GM12878 (cell line): Measurements from ENCODE around the gene TRMU. TPM values are rescaled to one million over a fixed set of nuclear protein-coding genes. Genes with fewer than 3 reads are reported as not detected.

Source experiments
- ATAC-seq: fragments of 200-7000 bp; cut with Tn5 transposase; 3 replicates; pipeline ENCODE4 v1.9.1; 2020; ENCODE audit warnings: mild to moderate bottlenecking, moderate library complexity
- BruUV-seq: library from RNA; stranded (reverse); fragments of 400-500 nt; replicated peaks from 2 replicates; lab custom pipeline; 2021; lab: Mats Ljungman, UMichigan
- CTCF ChIA-PET: fragments of 300-600 bp; sonication (Branson Sonifier 250); formaldehyde crosslinking; extraction: SDS; loops from one replicate; lab custom pipeline; 2021; ENCODE audit warnings: inconsistent platforms; lab: Yijun Ruan, JAX
- POLR2A ChIA-PET: fragments of 350-600 bp; formaldehyde crosslinking; extraction: SDS; loops from one replicate; lab custom pipeline; 2021; ENCODE audit warnings: inconsistent platforms; lab: Charles Lee
- RAD21 ChIA-PET: fragments of 300-600 bp; sonication (Branson Sonifier 250); formaldehyde crosslinking; loops from one replicate; lab custom pipeline; 2023; ENCODE audit warnings: antibody characterized with exemption; ENCODE audit not compliant: unreplicated experiment; lab: Charles Lee
- SMC1A ChIA-PET: fragments of 300-600 bp; sonication (Branson Sonifier 250); formaldehyde crosslinking; loops from one replicate; lab custom pipeline; 2023; ENCODE audit not compliant: unreplicated experiment, uncharacterized antibody; lab: Charles Lee
- DNase-seq: peaks from one replicate; pipeline ENCODE4 v3.0.0-alpha.2; 2011; ENCODE audit warnings: low read depth, low spot score
- FAIRE-seq: peaks from 3 replicates; lab custom pipeline; 2011; peaks lifted over from hg19 to GRCh38; lab: Jason Lieb, UNC
- H2AFZ ChIP-seq: 2 replicates; pipeline ENCODE4 v1.6.0; 2011; ENCODE audit warnings: low read depth, low read length, control low read depth; ENCODE audit not compliant: control insufficient read depth
- H3K27ac ChIP-seq: 2 replicates; pipeline ENCODE4 v1.5.1; 2011; ENCODE audit warnings: control low read depth; ENCODE audit not compliant: control insufficient read depth, insufficient read depth
- H3K27me3 ChIP-seq, 2 experiments: replicated peaks in 1 of 2; 2 replicates each; pipeline versions ENCODE4 v1.6.0 to v1.6.1; 2011; ENCODE audit warnings: low read length in 1 of 2; ENCODE audit not compliant: control insufficient read depth in 2 of 2, insufficient read depth in 2 of 2
- H3K36me3 ChIP-seq, 2 experiments: 2 replicates each; pipeline ENCODE4 v1.5.1; 2011; ENCODE audit warnings: low read length in 1 of 2; ENCODE audit not compliant: control insufficient read depth in 2 of 2, insufficient read depth in 2 of 2
- H3K4me1 ChIP-seq: 2 replicates; pipeline ENCODE4 v1.6.1; 2011; ENCODE audit warnings: mild to moderate bottlenecking, low read length, moderate library complexity, mixed read lengths; ENCODE audit not compliant: control insufficient read depth, insufficient read depth
- H3K4me2 ChIP-seq: 2 replicates; pipeline ENCODE4 v1.6.0; 2011; ENCODE audit warnings: control low read depth; ENCODE audit not compliant: control insufficient read depth, insufficient read depth
- H3K4me3 ChIP-seq: fragments of 200-600 bp; sonication (generic); 2 replicates; pipeline ENCODE4 v1.5.1; 2016
- H3K79me2 ChIP-seq: 2 replicates; pipeline ENCODE4 v1.6.0; 2011; ENCODE audit warnings: low read length; ENCODE audit not compliant: control insufficient read depth, insufficient read depth
- H3K9ac ChIP-seq: 2 replicates; pipeline ENCODE4 v1.8.0; 2011; ENCODE audit warnings: low read length, control low read depth, mixed read lengths; ENCODE audit not compliant: control insufficient read depth, insufficient read depth
- H3K9me3 ChIP-seq: replicated peaks from 3 replicates; pipeline ENCODE4 v1.5.1; 2011; ENCODE audit warnings: mild to moderate bottlenecking, low read length; ENCODE audit not compliant: control insufficient read depth, insufficient read depth
- H4K20me1 ChIP-seq: 2 replicates; pipeline ENCODE4 v1.6.0; 2011; ENCODE audit not compliant: control insufficient read depth, insufficient read depth
- BCL3 ChIP-seq: IDR thresholded peaks from 2 replicates; pipeline ENCODE4 v1.6.1; 2011; ENCODE audit warnings: borderline replicate concordance, low read depth, mild to moderate bottlenecking, moderate library complexity, low read length; ENCODE audit not compliant: insufficient read depth, poor library complexity, severe bottlenecking
- ETV6 ChIP-seq, 2 experiments: fragments of 450-650 bp in 1 of 2; IDR thresholded peaks in 1 of 2; conservative IDR thresholded peaks in 1 of 2; 2 replicates each; pipeline ENCODE4 v1.6.1; 2014; ENCODE audit warnings: antibody characterized with exemption in 1 of 2, borderline replicate concordance in 1 of 2, low read depth in 1 of 2, mild to moderate bottlenecking in 1 of 2, moderate library complexity in 1 of 2
- FOXM1 ChIP-seq: IDR thresholded peaks from 2 replicates; pipeline ENCODE4 v1.6.1; 2012; ENCODE audit warnings: low read depth, mild to moderate bottlenecking, inconsistent platforms, low read length, moderate library complexity
- HCFC1 ChIP-seq: fragments of 150-350 bp; IDR thresholded peaks from 2 replicates; pipeline ENCODE4 v1.6.1; 2014; ENCODE audit warnings: low read length
- HDGF ChIP-seq: fragments of 450-650 bp; IDR thresholded peaks from 2 replicates; pipeline ENCODE4 v1.6.1; 2016; ENCODE audit warnings: antibody characterized with exemption
- MXI1 ChIP-seq: fragments of 150-350 bp; IDR thresholded peaks from 2 replicates; pipeline ENCODE4 v1.6.1; 2011; ENCODE audit warnings: low read depth, mild to moderate bottlenecking, inconsistent platforms, low read length, improper control_type of control experiment
- PAX8 ChIP-seq: fragments of 450-650 bp; IDR thresholded peaks from 2 replicates; pipeline ENCODE4 v1.6.1; 2017; ENCODE audit warnings: mild to moderate bottlenecking, moderate library complexity
- POLR2A ChIP-seq: IDR thresholded peaks from 2 replicates; pipeline ENCODE4 v1.6.1; 2011; ENCODE audit warnings: low read depth, mild to moderate bottlenecking, low read length
- POLR2AphosphoS5 ChIP-seq: IDR thresholded peaks from 2 replicates; pipeline ENCODE4 v1.6.1; 2011; ENCODE audit warnings: mild to moderate bottlenecking, low read length, inconsistent platforms
- RELA ChIP-seq: fragments of 450-650 bp; IDR thresholded peaks from 2 replicates; pipeline ENCODE4 v1.8.0; 2014; ENCODE audit warnings: borderline replicate concordance; ENCODE audit not compliant: partially characterized antibody
- RFX5 ChIP-seq: IDR thresholded peaks from 2 replicates; pipeline ENCODE4 v1.6.1; 2011; ENCODE audit warnings: low read depth, low read length, improper control_type of control experiment
- RUNX3 ChIP-seq: IDR thresholded peaks from 2 replicates; pipeline ENCODE4 v1.6.1; 2012; ENCODE audit warnings: low read length, inconsistent platforms
- SMC3 ChIP-seq: IDR thresholded peaks from 2 replicates; pipeline ENCODE4 v1.6.1; 2011; ENCODE audit warnings: low read length, improper control_type of control experiment, borderline replicate concordance
- STAT3 ChIP-seq: IDR thresholded peaks from 2 replicates; pipeline ENCODE4 v1.6.1; 2011; ENCODE audit warnings: low read depth, low read length, improper control_type of control experiment
- ZNF217 ChIP-seq: fragments of 450-650 bp; IDR thresholded peaks from 2 replicates; pipeline ENCODE4 v1.6.1; 2017; ENCODE audit warnings: antibody characterized with exemption, mild to moderate bottlenecking
- WGBS: methylation state at CpG from one replicate; pipeline ENCODE4 v1.1.6; 2016; ENCODE audit warnings: low lambda C conversion rate; ENCODE audit not compliant: insufficient replicate concordance, insufficient coverage; ENCODE audit errors: missing lambda C conversion rate; 5-methylcytosine and 5-hydroxymethylcytosine counted together
- in situ Hi-C: fragments of 300-500 bp; cut with MboI; formaldehyde crosslinking; loops from 9 replicates; pipeline ENCODE4 v1.14.3; 2018; ENCODE audit warnings: mixed read lengths
- intact Hi-C: fragments of 100-400 bp; cut with micrococcal nuclease; formaldehyde crosslinking; loops from one replicate; pipeline ENCODE4 v1.14.2; 2022; ENCODE audit not compliant: unreplicated experiment
- polyA plus RNA-seq, 11 experiments: library from polyadenylated mRNA; depleted of rRNA in 4 of 11; unstranded in 6 of 11; stranded (reverse) in 5 of 11; fragments of >200 nt; fragmentation: Nextera tagmentation in 4 of 11; fragmentation: Illumina TruSeq in 1 of 11; extraction: Ambion mirVana in 4 of 11; extraction: Trizol in 1 of 11; gene quantifications; 1 replicate in 1 of 11; 2 replicates in 10 of 11; pipeline versions ENCODE4 v1.2.1 to v1.2.3, GENCODE V29; 2011 to 2016; ENCODE audit warnings: inconsistent platforms in 2 of 11, missing spikeins in 2 of 11, low read depth in 1 of 11
- total RNA-seq, 4 experiments: library from RNA; depleted of rRNA in 3 of 4; stranded (reverse); fragments of >200 nt in 3 of 4; fragmentation: Illumina TruSeq in 1 of 4; extraction: Trizol in 1 of 4; gene quantifications; 2 replicates each; pipeline versions ENCODE4 v1.2.1 to v1.2.3, GENCODE V29; 2013 to 2021

TRMU gene
- total and polyA plus RNA-seq, 10 of the 15 experiments (the other 5 are each of a cell fraction or from before 2014, with no cell fraction given): 3.5 to 57.0 (median 44.0) TPM

- FAIRE-seq (no peak), ATAC-seq (no peak), DNase-seq (no peak)
- Histone ChIP-seq H3K4me2 (no peak overlapping the region), H3K4me1 (0 out of 2 replicates have a peak, but pooled peaks cover 2% of the 10 kb centered on the region), H3K4me3 (no peak overlapping the region), H3K9me3 (no peaks in the 10 kb centered on the region), H3K27me3 (no peaks in the 10 kb centered on the region), H2AFZ (no peak overlapping the region), H3K27ac (no peak overlapping the region), H3K9ac (no peak overlapping the region), H4K20me1 (no peaks in the 10 kb centered on the region), H3K36me3 (peaks cover 26 to 36% of the 10 kb centered on the region in 2 experiments), H3K79me2 (no peaks in the 10 kb centered on the region)
- ChIA-PET RAD21 (no interaction called here), SMC1A (no interaction called here), POLR2A (no interaction called here), CTCF (no interaction called here)
- no peak for TF ChIP-seq RUNX3
- TF ChIP-seq BCL3: no peak
- no peak for TF ChIP-seq HDGF
- no peak for TF ChIP-seq HCFC1
- no peak for TF ChIP-seq RFX5
- no peak for TF ChIP-seq PAX8
- no peak for TF ChIP-seq MXI1
- no peak for TF ChIP-seq FOXM1
- TF ChIP-seq POLR2A: no peak
- TF ChIP-seq STAT3: no peak
- TF ChIP-seq POLR2AphosphoS5: no peak
- TF ChIP-seq SMC3: no peak
- no peak for TF ChIP-seq ETV6 (conservative IDR thresholded peaks at IDR 0.05 in 1 of 2, IDR thresholded peaks at IDR 0.05 in 1 of 2; ENCODE audit: borderline replicate concordance in 1 of 2, low read depth in 1 of 2)
- no peak for TF ChIP-seq ZNF217
- TF ChIP-seq RELA: no peak
- intact Hi-C loops (no loop called here), in situ Hi-C loops (no loop called here)
- WGBS: 90% methylated on average over 8 of the region's 8 CpGs
- no TSS peak for BruUV-seq
These were observed 5.9 kb upstream of the TRMU start for GRCh38 chr22:46329616-46330015.
